OCI-LY3 (cell line): ENCODE data around the gene SH3GLB2.

ENCODE experiments used
- H2AFZ ChIP-seq: fragments of 200-600, 300-600 bp; shearing (Covaris generic); 2 replicates; pipeline ENCODE4 v1.6.0; 2014; ENCODE audit warnings: antibody characterized with exemption, low read depth, low read length
- H3K27ac ChIP-seq: fragments of 200-600, 300-600 bp; sonication (generic); 2 replicates; pipeline ENCODE4 v1.5.1; 2014; ENCODE audit warnings: mild to moderate bottlenecking, low read length, moderate library complexity, mixed read lengths
- H3K27me3 ChIP-seq: fragments of 200-600, 300-600 bp; sonication (generic); 2 replicates; pipeline ENCODE4 v1.6.1; 2014; ENCODE audit warnings: low read depth, low read length, mixed read lengths
- H3K36me3 ChIP-seq: fragments of 200-600, 300-600 bp; sonication (generic); replicated peaks from 2 replicates; pipeline ENCODE3; 2014; ENCODE audit warnings: low read depth, low read length, mixed read lengths
- H3K4me1 ChIP-seq: fragments of 300-600, 200-600 bp; sonication (generic); 2 replicates; pipeline ENCODE4 v1.6.1; 2014; ENCODE audit warnings: low read length, mixed read lengths
- H3K4me2 ChIP-seq: fragments of 200-600, 300-600 bp; sonication (generic); 2 replicates; pipeline ENCODE4 v1.6.1; 2014; ENCODE audit warnings: low read length, mixed read lengths
- H3K4me3 ChIP-seq: fragments of 300-600, 200-600 bp; sonication (generic); 2 replicates; pipeline ENCODE4 v1.5.1; 2014; ENCODE audit warnings: antibody characterized with exemption, mild to moderate bottlenecking, low read length, moderate library complexity
- H3K79me2 ChIP-seq: fragments of 300-600, 200-600 bp; shearing (Covaris generic); 2 replicates; pipeline ENCODE4 v1.6.1; 2014; ENCODE audit warnings: mild to moderate bottlenecking, low read length, mixed read lengths
- H3K9ac ChIP-seq: fragments of 300-600, 200-600 bp; shearing (Covaris generic); 2 replicates; pipeline ENCODE4 v1.6.0; 2014; ENCODE audit warnings: mild to moderate bottlenecking, low read length, moderate library complexity
- H3K9me3 ChIP-seq: fragments of 200-600, 300-600 bp; shearing (Covaris generic); 2 replicates; pipeline ENCODE4 v1.6.1; 2014; ENCODE audit warnings: low read length, mixed read lengths; ENCODE audit not compliant: insufficient read depth
- H4K20me1 ChIP-seq: fragments of 200-600, 300-600 bp; sonication (generic); 2 replicates; pipeline ENCODE4 v1.6.1; 2016; ENCODE audit warnings: low read length, mixed read lengths; ENCODE audit not compliant: insufficient read depth
- CTCF ChIP-seq: fragments of 200-600, 300-600 bp; sonication (generic); IDR thresholded peaks from 2 replicates; pipeline ENCODE4 v1.5.1; 2014; ENCODE audit warnings: antibody characterized with exemption, low read length, low read depth
- EZH2phosphoT487 ChIP-seq: fragments of 200-600 bp; shearing (Covaris generic); IDR thresholded peaks from 2 replicates; pipeline ENCODE4 v1.6.1; 2018; ENCODE audit warnings: antibody characterized with exemption, mixed run types, low read depth

The SH3GLB2 gene

GRCh38 chr9:129068110-129068509 lies 40.0 kb upstream of the SH3GLB2 start:
- no peak overlapping the region for H3K9ac ChIP-seq
- no peaks in the 10 kb centered on the region for H3K9me3 ChIP-seq
- H3K27me3 ChIP-seq: no peaks in the 10 kb centered on the region
- H3K79me2 ChIP-seq: no peaks in the 10 kb centered on the region
- TF ChIP-seq EZH2phosphoT487: no peak
- TF ChIP-seq CTCF: no peak
- H3K36me3 ChIP-seq: peaks cover 10% of the 10 kb centered on the region
- H3K4me3 ChIP-seq: no peak overlapping the region
- no peaks in the 10 kb centered on the region for H4K20me1 ChIP-seq
- H3K4me2 ChIP-seq: no peak overlapping the region
- H3K4me1 ChIP-seq: no peaks in the 10 kb centered on the region
- no peak overlapping the region for H2AFZ ChIP-seq
- H3K27ac ChIP-seq: no peak overlapping the region

GRCh38 chr9:129064499-129064908 lies 36.4 kb upstream of the SH3GLB2 start:
- H3K9ac ChIP-seq: no peak overlapping the region
- no peak overlapping the region for H3K27ac ChIP-seq
- H2AFZ ChIP-seq: no peak overlapping the region
- TF ChIP-seq CTCF: no peak
- TF ChIP-seq EZH2phosphoT487: no peak
- H4K20me1 ChIP-seq: no peaks in the 10 kb centered on the region
- no peaks in the 10 kb centered on the region for H3K79me2 ChIP-seq
- H3K4me2 ChIP-seq: no peak overlapping the region
- no peaks in the 10 kb centered on the region for H3K27me3 ChIP-seq
- H3K36me3 ChIP-seq: peaks cover 11% of the 10 kb centered on the region
- no peak overlapping the region for H3K4me3 ChIP-seq
- H3K4me1 ChIP-seq: no peaks in the 10 kb centered on the region
- H3K9me3 ChIP-seq: no peaks in the 10 kb centered on the region

- Histone ChIP-seq H2AFZ (no peak overlapping the region), H3K4me1 (no peaks in the 10 kb centered on the region), H3K27me3 (no peaks in the 10 kb centered on the region), H4K20me1 (no peaks in the 10 kb centered on the region), H3K4me2 (no peak overlapping the region), H3K9me3 (no peaks in the 10 kb centered on the region), H3K79me2 (no peaks in the 10 kb centered on the region), H3K4me3 (no peak overlapping the region), H3K27ac (no peak overlapping the region), H3K9ac (no peak overlapping the region), H3K36me3 (peaks cover 13% of the 10 kb centered on the region)
- TF ChIP-seq CTCF (no peak), EZH2phosphoT487 (no peak)
Measured at GRCh38 chr9:129063061-129063460, 34.9 kb upstream of the SH3GLB2 start.

- H3K9ac ChIP-seq: no peak overlapping the region
- no peaks in the 10 kb centered on the region for H4K20me1 ChIP-seq
- peaks cover 12% of the 10 kb centered on the region for H3K36me3 ChIP-seq
- no peak overlapping the region for H3K4me3 ChIP-seq
- H3K4me2 ChIP-seq: no peak overlapping the region
- no peak overlapping the region for H2AFZ ChIP-seq
- no peaks in the 10 kb centered on the region for H3K79me2 ChIP-seq
- no peaks in the 10 kb centered on the region for H3K9me3 ChIP-seq
- no peak overlapping the region for H3K27ac ChIP-seq
- no peaks in the 10 kb centered on the region for H3K27me3 ChIP-seq
- H3K4me1 ChIP-seq: no peaks in the 10 kb centered on the region
- no peak for TF ChIP-seq CTCF
- no peak for TF ChIP-seq EZH2phosphoT487
Measured at GRCh38 chr9:129060991-129061390, 32.9 kb upstream of the SH3GLB2 start.
